Kidney (tissue), 14 donors: Measurements from ENCODE around the gene MCFD2. TPM values are rescaled to one million over a fixed set of nuclear protein-coding genes. Genes with fewer than 3 reads are reported as not detected.

Experiments used
- DNase-seq, 5 donors: peaks; one replicate each; pipeline ENCODE4 v3.0.0-alpha.2; 2013 to 2020
- FAIRE-seq: peaks from 2 replicates; lab custom pipeline; 2012; peaks lifted over from hg19 to GRCh38; lab: Jason Lieb, UNC
- H3K27ac ChIP-seq, 2 donors: one replicate each; pipeline ENCODE4 v1.7.0; 2013; ENCODE audit warnings: low read depth in 2 of 2, low read length in 2 of 2, inconsistent platforms in 1 of 2
- H3K27me3 ChIP-seq: one replicate; pipeline ENCODE4 v1.7.1; 2013; ENCODE audit warnings: low read length, inconsistent platforms; ENCODE audit not compliant: control insufficient read depth, insufficient read depth
- H3K36me3 ChIP-seq, 3 donors: one replicate each; pipeline versions ENCODE4 v1.7.0 to v1.7.1; 2013; ENCODE audit warnings: low read length in 3 of 3, control low read depth in 1 of 3, inconsistent platforms in 1 of 3; ENCODE audit not compliant: insufficient read depth in 3 of 3, control insufficient read depth in 2 of 3
- H3K4me1 ChIP-seq, 3 donors: one replicate each; pipeline versions ENCODE4 v1.7.0 to v1.7.1; 2013; ENCODE audit warnings: low read length in 3 of 3, inconsistent platforms in 1 of 3, low read depth in 1 of 3; ENCODE audit not compliant: control insufficient read depth in 2 of 3, insufficient read depth in 2 of 3
- H3K4me3 ChIP-seq, 3 donors: one replicate each; pipeline versions ENCODE4 v1.7.0 to v1.8.1; 2013; ENCODE audit warnings: low read length in 3 of 3, control low read depth in 1 of 3, inconsistent platforms in 1 of 3
- H3K9ac ChIP-seq, 3 donors: one replicate each; pipeline versions ENCODE4 v1.7.0 to v1.7.1; 2013; ENCODE audit warnings: low read length in 3 of 3, control low read depth in 1 of 3, inconsistent platforms in 1 of 3
- H3K9me3 ChIP-seq, 3 donors: one replicate each; pipeline versions ENCODE4 v1.7.0 to v1.7.1; 2013; ENCODE audit warnings: low read length in 3 of 3, control low read depth in 1 of 3, inconsistent platforms in 1 of 3; ENCODE audit not compliant: control insufficient read depth in 2 of 3, insufficient read depth in 1 of 3
- intact Hi-C: fragments of 100-400 bp; cut with DNase I; formaldehyde crosslinking; loops from one replicate; pipeline ENCODE4 v1.11.1; 2022
- polyA plus RNA-seq: library from polyadenylated mRNA; stranded (reverse); fragments of 350-450 nt; fragmentation: Illumina TruSeq; extraction: RNeasy Lipid Tissue Mini Kit (QIAGEN cat#74804); gene quantifications from one replicate; pipeline ENCODE4 v1.2.3, GENCODE V29; 2014; ENCODE audit warnings: low read depth, low replicate concordance; ENCODE audit not compliant: insufficient read depth
- total RNA-seq: library from RNA; stranded (reverse); fragmentation: NEBNext Ultra II Directional; extraction: Animal tissue kit (Norgen Biotek cat#: 25700); gene quantifications from one replicate; pipeline ENCODE4 v1.2.1, GENCODE V29; 2021
- TF ChIP-seq, protein P1 (sequence below): IDR thresholded peaks from 3 replicates; pipeline ENCODE4 v1.5.1; 2012; ENCODE audit warnings: mild to moderate bottlenecking, moderate library complexity, borderline replicate concordance; ENCODE audit not compliant: insufficient read depth; ENCODE audit errors: extremely low read depth
- donor health status: control.
- donor health status: control.
- donor health status: control.
- donor health status: control.
- donor health status: control.
- donor health status: DM: yes; HTN: yes; CAD: no.
- donor health status: Normal renal cell carcinoma (clear cell type).

Gene MCFD2
- total and polyA plus RNA-seq, 2 donors from 2014 or later = 42.2 to 86.6 TPM

DNA sequence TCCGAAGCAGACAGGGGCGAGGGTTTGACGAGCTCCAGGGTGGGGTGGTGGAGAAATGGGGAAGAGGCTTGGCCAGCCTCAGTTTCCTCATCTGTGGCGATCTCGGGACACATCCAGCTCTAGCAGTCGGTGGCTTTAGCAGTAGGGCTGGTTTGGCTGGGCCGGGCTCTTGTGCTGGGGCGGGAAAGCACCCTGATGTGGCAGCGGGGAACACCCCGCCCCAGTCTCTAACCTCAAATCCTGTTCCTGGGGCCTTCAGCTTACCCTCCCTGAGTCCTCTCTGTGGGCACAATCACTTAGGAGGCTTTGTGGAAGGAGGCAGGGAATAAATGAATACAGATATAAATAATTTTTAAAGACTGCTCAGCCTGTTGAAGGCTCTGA, 26.5 kb upstream of the MCFD2 start:
- Histone ChIP-seq H3K9ac (peak overlapping the region; percentile 50 to 93 (median 66)), H3K27me3 (no peaks in the 10 kb centered on the region), H3K4me3 (peak overlapping the region; percentile 73 to 95 (median 91)), H3K27ac (peak overlapping the region; percentile 6 to 39), H3K36me3 (no peaks in the 10 kb centered on the region), H3K9me3 (no peaks in the 10 kb centered on the region), H3K4me1 (peaks cover 0 to 23% (median 11%) of the 10 kb centered on the region in 3 donors)
- TF ChIP-seq, protein P1, sequence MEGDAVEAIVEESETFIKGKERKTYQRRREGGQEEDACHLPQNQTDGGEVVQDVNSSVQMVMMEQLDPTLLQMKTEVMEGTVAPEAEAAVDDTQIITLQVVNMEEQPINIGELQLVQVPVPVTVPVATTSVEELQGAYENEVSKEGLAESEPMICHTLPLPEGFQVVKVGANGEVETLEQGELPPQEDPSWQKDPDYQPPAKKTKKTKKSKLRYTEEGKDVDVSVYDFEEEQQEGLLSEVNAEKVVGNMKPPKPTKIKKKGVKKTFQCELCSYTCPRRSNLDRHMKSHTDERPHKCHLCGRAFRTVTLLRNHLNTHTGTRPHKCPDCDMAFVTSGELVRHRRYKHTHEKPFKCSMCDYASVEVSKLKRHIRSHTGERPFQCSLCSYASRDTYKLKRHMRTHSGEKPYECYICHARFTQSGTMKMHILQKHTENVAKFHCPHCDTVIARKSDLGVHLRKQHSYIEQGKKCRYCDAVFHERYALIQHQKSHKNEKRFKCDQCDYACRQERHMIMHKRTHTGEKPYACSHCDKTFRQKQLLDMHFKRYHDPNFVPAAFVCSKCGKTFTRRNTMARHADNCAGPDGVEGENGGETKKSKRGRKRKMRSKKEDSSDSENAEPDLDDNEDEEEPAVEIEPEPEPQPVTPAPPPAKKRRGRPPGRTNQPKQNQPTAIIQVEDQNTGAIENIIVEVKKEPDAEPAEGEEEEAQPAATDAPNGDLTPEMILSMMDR = no peak
- intact Hi-C loops = no loop called here
- peak in 3 of 5 donors; percentile 14 to 77 (median 67) for DNase-seq
- FAIRE-seq = no peak

DNA sequence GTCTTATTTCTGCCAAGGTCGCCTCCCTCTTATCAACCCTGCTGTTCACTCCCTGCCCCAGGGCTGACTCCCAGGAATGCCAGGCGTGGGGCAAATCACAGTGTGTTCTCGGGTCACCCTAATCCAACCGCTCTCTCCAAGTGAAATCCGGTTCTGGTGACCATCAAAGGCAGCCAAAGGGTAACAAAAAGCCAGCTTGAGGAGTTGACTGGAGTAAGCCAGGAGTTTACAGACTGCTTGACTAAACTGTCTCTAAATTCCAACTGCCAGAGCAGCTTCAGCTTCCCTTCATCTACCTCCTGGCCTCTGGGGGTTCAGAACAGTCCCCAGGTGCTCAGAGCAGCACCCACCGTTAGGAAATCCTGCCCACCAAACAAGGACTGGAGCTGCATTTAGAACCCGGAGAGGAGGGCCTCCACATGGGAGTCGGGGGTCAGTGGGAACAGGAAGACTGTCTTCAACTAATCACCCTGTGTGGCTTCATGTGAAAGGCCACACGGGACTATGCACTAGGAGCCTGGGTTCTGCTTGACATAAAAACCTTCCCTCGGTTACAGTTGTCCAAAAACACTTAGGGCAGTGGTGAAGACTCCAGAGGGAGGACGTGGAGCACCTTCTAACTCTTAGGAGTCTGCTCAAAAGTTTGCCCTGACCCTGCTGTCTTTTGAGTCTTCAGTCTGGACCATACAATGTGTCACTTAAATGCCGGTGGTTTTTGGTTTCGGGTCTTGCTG, 24.2 kb upstream of the MCFD2 start:
- intact Hi-C loops = no loop called here
- Histone ChIP-seq H3K9me3 (no peaks in the 10 kb centered on the region), H3K4me3 (peak overlapping the region in 1 of 3 donors; percentile 64), H3K4me1 (peaks cover 0 to 23% (median 11%) of the 10 kb centered on the region in 3 donors), H3K36me3 (no peaks in the 10 kb centered on the region), H3K9ac (peak overlapping the region in 1 of 3 donors; percentile 74), H3K27ac (peak overlapping the region; percentile 93 to 96), H3K27me3 (no peaks in the 10 kb centered on the region)
- TF ChIP-seq, protein P1 = no peak
- DNase-seq (peak in 3 of 5 donors; percentile 24 to 84 (median 36)), FAIRE-seq (no peak)

DNA sequence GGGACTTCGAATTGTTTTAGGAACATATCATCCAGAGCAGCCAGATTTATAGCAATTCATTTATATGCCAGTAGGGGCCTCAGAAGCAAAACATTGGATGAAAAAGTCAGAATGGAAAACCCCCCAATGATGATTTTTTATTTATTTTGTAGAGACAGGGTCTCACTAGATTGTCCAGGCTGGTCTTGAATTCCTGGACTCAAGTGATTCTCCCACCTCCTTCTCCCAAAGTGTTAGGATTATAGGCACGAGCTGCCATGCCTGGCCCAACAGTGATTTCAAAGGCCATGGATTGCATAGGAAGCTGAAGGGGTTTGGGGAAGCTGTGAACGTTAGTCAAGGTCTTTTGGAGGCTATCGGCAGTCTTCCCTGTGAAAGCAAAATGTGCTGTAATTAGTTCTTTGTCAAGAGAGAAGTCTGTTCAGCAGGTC, 21.9 kb upstream of the MCFD2 start:
- Histone ChIP-seq H3K4me1 (peaks cover 0 to 16% (median 11%) of the 10 kb centered on the region in 3 donors), H3K9ac (no peak overlapping the region), H3K27ac (no peak overlapping the region), H3K27me3 (no peaks in the 10 kb centered on the region), H3K9me3 (no peaks in the 10 kb centered on the region), H3K36me3 (no peaks in the 10 kb centered on the region), H3K4me3 (no peak overlapping the region)
- DNase-seq (no peak), FAIRE-seq (no peak)
- intact Hi-C loops = no loop called here
- TF ChIP-seq, protein P1 = peak; percentile 18
